PFSK-1 (cell line): ENCODE measurements around the gene ALX4.

Experiments
- FOXP2 ChIP-seq: optimal IDR thresholded peaks from 2 replicates; pipeline ENCODE3; 2011; ENCODE audit warnings: borderline replicate concordance, control low read depth, inconsistent platforms; ENCODE audit not compliant: insufficient read depth; ENCODE audit errors: extremely low read length, extremely low read depth
- POLR2AphosphoS5 ChIP-seq: IDR thresholded peaks from 2 replicates; pipeline ENCODE4 v1.6.1; 2012; ENCODE audit warnings: low read depth, mild to moderate bottlenecking, control low read depth, low read length, moderate library complexity
- REST ChIP-seq, 2 experiments: IDR thresholded peaks; 2 replicates each; pipeline versions ENCODE4 v1.6.1 to v1.8.0; 2011 to 2012; ENCODE audit warnings: low read depth in 2 of 2, low read length in 2 of 2, control low read depth in 1 of 2, inconsistent platforms in 1 of 2, mild to moderate bottlenecking in 1 of 2, moderate library complexity in 1 of 2; ENCODE audit not compliant: insufficient read depth in 1 of 2

GRCh38 chr11:44305470-44306051, 4.4 kb downstream of the ALX4 start:
- TF ChIP-seq REST (IDR thresholded peaks at IDR 0.05; ENCODE audit: insufficient read depth in 1 of 2, low read depth in 2 of 2, low read length in 2 of 2) (no peak), POLR2AphosphoS5 (no peak), FOXP2 (no peak)
